T1000 (cell line): ENCODE data around the gene PCGF5.
"Not testable (repeated sequence)": the region's sequence is repeated elsewhere in the genome, so short reads cannot be mapped to it uniquely, and the experiment has no call there.

ENCODE experiments used
- DNase-seq: peaks from one replicate; lab custom pipeline; 2025; ENCODE audit warnings: mixed read lengths; lab: John Stamatoyannopoulos, UW

PCGF5 gene

DNA sequence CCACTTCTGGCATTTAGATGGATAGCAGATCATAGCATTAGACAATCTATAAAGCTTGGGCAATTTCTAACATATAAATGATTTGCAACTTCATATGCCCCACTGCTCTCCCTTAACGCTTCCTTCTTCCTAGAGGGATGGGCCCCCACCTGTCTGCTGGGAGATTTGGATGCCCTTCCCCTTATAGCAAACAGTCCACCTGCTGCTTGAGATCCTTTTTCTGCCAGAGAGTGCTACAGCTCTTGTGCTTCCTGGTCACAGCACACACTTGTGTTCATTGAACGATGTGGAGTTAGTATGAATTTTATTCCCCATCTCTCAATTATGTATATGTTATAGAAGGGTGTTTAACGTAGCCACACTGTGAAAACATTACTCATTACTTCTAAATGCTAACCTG is 10.4 kb upstream of the PCGF5 start:
- no peak for DNase-seq

DNA sequence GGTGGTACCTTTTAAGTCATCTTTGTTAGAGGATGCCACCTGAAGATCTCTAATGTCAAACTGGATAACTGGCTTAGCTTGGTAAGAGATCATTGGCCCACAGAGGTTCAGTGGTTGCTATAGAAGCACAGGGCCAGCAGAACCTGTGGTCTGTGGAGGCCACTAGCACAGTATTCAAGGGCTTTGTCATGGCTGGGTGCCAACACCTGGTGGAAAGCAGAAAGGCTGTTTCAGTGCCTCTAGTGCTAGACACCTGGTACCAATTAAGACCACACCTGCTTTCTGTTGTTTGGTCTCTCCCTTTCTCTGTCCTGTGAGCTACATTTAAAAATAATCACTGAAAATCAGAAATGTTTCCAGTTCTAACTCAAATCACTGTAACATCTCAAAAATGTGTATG is 10.0 kb upstream of the PCGF5 start:
- no peak for DNase-seq

DNA sequence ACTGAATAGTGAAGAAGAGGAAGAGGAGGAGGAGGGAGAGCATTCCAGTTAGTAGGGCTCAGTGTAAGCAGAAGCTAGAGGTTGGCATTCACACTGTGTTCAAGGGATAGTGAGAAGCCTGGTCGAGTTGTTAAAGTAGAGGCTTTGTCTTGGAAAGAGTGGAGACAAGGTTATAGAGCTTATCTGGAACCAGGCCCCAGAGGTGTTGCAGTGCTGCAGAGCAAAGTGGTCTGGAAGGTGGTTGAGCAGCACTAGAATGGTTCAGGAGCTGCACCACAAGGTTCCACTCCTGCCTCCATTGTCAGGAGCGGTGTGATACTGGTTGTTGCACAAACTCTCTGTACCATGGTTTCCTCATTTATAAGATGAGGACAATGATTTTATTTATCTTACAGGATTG is 8.8 kb upstream of the PCGF5 start:
- DNase-seq: no peak

DNA sequence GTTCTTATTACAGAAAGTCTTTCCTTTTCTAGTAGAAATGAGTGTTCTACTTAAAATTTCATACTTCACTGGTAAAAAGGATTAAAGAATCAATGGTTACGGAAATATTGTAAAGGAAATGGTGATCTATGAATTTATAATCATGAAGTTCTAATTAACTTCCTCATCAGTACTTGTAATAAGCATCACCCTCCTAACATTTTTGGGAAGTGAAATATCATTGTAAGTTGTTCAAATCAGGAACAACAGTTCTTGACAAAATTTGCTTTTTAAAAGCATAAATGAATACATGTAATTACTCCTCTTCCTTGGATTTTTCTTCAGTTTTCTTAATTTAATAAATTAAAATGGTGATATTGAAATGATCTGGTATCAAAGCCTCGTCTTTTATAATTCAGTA is 5.6 kb upstream of the PCGF5 start:
- no peak for DNase-seq

DNA sequence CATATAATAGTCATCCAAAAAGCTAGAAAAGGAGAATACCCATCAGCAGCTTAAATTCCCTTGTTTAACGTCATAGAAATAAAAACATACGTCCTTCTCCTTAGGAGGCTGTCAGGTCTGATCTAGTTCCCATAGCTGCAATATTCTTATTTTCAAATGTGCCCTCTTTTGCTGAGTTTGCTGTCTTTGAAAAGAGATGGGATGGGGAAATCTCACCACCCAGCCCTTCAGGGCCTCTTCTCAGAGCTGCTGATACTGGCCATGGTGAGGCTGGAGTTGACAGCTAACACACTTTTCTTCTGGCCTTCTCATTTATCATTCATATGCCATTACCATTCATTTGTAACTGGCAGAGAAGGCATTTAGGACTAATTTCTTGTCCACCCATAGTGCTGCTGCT is 5.1 kb upstream of the PCGF5 start:
- no peak for DNase-seq

DNA sequence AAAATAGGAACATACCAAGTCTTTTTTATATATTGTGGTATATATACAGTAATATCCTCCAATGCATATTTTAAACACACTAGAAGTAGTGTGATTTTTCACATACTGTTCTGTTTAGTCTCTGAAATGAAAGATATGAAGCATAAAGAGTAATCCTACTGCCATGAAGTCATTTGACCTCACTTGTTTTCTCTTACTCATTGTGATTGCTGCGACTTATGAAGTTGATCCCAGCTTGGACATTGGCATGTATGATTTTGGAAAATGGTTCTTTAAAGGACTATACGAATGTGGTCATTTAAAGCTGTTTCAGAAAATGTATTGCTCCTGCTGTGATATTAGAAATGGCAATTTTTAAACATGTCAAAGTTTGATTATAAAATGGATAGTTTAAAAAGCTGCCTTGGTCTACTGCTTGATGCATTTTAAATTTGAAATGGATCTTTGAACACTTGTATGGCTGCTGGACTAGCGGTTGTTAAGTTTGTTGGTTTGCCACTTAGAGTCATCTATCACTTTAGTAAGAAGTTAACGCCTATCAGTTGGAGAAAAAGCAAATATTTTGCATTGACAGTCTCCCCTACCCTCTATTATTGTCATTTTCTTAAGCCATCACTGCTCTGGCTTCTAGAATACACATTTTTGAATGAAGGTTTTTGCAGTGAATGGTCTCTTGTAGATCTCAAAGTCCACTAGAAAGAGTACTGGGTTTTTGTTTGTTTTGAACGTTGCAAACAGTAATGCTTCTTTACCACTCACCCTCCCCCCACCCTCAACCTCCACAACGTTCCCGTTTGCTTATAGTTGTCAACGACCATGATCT is 881 bp upstream of the PCGF5 start:
- no peak for DNase-seq

DNA sequence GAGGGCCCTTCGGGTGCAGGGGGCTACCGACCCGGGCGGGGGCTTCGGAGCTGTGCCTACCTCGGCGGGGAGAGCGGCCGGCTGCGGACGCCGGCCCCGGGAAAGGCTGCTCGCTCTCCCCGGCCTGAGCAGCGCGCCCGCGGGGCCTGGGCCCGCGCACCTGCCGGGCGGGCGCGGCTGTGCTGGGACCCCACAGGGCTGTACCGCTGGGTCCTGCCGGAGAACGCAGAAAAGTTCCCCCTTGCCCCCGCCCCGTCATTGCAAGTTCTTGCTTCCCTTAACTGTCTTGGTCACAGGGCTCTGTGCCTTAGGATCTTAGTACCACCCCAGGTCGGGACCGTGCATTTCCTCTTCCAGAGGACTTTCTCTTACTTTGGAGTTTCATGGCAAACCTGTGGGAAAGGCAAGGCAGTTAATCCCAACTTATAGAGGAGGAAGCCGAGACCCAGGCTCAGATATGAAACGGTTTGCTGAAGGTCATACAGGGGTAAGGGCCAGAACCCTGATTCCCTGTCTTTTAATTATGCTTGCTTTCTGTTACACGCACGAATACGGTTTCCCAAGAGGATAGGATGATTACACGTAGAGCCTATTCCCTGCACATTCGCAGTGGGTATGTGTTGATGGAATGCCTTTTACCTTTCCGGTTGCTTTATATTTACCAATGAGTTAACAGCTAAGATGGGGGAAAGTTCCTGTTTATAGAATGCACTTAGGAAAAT is 652 bp downstream of the PCGF5 start:
- DNase-seq: no peak

DNA sequence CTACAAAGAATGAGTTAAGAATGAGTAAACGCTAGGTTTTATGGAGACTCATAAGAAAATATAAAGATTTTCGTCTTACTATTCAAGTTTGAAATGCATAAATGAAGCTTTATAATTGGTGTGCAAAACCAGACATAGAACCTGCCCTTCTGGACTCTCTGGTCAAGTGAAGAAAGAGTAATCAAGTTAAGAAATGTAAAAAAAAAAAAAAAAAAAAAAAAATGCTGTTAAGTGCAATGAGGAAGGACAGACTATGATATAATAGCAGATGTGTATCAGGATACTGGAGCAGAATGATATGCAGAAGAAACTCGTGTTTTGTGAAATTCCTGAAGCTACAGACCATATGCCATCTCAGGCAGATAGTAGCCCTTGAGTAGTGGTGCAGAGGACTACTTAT is 5.6 kb downstream of the PCGF5 start:
- no peak for DNase-seq

DNA sequence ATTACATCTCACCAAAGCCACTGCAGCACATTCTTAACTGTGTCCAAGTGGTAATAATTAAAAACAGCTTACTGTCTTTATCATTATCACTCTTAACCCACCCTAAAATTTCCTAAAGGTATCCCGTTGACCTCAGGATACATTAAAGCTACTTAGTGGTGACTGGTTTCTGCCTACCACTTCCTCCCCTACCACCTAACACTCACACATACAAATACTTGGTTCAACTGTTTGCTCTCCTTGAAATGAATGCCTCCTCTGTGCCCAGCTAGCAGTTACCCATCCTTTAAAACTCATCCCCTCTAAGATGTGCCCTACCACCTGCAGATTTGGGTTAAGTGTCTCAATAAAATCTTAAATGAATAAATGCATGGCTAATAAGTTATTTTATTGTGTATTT is 7.1 kb downstream of the PCGF5 start:
- DNase-seq: no peak

DNA sequence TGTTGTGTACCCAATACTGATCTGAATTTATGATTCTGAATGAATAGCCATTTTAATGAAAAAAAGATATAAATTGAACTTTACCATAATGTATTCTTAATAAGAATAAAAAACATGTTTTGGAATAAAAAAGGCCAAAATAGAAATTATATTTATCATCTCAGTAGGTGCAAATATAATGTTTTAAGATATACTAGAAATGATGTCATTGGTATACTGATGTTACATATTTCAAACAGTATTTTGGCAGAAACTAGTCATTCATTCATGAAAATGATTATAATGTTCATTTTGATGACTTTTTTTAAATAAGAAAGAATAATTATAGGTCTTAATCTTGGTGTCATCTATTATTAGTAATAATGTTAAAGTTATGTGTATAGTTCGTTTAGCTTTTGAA is 9.2 kb downstream of the PCGF5 start:
- DNase-seq: no peak

DNA sequence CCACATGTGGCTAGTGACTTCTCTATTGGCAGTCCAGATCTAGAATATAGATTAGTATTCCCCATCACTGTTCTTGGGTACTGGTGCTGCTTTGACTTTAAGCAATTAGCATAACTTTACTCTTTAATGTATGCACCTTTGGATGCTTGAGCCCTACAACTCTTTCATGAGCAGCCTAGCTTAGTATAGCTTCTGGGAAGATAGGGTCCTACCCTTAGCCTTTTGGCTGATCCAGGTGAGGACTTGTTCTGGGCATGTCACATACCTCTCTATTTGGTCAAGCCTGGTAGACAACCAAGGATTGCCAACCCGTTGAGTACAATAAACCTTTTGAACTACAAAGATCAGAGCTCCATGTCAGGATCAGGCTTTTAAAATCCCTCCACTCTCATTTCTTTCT is 17.7 kb downstream of the PCGF5 start:
- DNase-seq: no peak

DNA sequence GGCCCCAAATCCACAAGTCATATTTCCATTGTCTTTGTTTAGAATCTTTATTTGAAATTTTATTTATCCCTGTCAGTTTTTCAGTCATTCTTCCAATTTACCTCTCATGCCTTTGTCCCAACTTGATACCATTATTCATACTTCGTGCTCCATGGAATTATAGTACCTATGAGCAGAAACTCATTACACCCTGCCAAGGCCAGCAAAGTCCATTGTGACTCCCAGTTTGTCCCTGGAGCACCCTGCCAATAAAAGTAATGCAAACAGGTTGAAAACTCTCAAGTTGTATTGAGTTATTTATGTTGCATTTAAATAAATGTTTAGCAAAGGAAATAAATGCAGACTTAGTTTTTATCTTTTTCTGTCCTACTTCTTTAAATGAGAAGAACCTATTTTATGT is 19.3 kb downstream of the PCGF5 start:
- DNase-seq: no peak

DNA sequence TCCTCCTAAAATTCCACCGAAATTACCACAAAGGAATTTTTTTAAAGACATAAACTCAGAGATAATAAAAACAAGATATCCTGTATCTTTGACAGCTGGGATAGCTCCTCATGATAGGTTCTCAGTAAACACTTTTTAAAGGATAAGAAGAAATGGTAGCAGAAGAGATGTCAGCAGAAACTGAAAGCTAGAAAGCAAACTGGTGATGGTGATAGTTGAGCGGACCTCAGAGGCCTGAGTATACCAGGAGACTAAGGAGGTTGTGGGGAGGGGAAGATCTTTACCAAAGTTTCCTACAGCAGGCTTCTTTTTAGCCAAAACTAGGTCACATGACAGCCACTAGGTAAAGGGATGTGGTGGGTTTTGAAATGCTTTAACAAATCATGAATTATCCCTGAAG is 22.5 kb downstream of the PCGF5 start:
- DNase-seq: no peak

DNA sequence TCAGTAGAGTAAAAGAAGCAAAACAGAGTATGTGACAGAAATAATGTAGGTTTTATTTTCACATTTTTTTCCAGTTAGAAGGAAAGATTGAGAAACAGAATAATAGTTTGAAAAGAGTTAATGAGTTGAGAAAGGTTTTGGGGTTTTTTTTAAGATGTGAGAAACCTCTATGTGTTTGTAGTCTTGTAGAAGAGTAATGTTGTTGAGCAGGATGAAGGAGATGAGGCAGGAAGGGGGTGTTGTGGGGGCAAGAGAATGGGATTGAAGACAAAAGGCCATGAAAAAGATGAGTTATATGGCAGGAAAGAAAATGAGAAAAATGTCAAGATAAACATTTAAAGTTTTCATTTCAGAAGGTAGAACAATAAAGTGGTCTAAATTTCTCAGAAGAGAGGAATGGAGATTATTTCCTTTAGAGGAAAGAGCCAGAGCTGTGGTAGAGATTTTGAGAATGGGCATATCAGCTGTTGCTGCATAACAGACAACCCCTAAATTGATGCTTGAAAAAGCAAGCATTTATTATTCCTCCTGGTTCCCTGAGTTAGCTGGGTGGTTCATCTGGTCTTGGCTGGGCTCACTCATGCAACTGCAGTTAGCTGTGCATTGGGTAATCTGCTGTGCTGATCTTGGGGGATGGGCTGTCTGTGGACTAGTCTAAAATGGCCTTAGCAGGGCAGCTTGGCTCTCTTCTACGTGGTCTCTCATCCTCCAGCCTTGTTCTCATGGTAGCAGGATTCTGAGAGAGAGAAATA is 27.1 kb downstream of the PCGF5 start:
- DNase-seq: no peak

DNA sequence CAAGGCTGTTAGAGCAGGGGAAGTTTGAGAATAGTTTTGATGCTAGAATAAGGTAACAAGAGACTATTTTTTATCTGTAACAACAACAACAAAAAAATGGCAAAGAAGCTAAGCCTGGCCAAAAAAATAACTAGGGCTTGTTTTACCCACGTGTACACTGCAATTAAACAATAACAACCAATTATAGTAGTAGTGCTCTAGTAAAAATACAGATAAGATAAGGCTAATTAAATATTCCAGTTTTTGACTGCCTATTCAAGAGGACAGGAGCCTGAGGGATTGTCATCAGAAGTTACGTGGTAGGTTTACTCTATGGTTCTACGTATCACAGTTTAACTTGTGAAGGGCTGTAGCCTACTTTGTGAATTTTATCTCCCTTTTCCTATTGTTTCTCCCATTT is 29.2 kb downstream of the PCGF5 start:
- DNase-seq: no peak

DNA sequence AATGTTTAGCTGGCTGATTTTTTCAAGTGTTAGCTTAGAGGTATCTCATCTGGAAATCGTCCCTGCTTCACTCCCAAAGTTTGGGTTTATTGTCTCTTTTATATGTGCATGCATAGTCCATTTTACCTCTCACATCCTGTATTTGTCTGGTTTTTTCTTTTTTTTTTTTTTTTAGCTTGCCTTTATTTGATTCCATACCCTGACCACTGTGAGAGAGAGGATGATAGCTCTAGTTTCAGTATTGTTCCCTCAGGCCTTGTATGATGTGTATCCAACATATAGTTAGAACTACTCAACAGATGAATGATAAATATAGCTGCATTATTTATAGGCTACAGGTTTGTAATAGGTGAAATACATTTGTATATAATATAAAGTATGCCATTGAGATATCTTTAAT is 29.9 kb downstream of the PCGF5 start:
- no peak for DNase-seq

DNA sequence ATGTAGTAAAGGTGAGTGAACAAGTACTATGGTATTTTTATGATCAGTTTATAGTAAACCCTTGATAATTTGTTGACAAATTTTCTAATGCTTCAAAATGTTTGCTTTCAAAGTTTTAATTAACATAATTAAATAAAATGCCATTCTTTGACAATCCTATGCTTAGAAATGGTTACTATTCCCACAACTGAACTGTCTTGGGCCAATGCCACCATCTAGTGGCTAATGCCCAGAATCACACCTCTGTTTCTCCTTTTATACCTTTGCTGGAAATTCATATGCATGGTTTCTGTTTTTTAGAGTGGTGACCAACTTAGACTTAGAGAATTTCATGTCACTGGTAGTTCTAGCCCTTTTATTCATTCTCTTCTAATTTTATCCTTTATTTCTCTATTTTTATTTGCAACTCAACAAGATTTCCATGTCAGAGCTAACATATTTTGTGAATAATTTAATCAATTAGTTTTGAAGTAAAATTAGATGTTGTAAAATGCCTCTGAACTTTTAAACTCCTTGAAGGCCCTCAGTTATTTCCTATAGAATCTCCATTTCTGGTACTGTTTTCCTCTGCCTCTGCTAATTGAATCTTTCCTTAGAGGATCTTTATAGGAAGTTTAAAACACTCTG is 31.1 kb downstream of the PCGF5 start:
- no peak for DNase-seq

DNA sequence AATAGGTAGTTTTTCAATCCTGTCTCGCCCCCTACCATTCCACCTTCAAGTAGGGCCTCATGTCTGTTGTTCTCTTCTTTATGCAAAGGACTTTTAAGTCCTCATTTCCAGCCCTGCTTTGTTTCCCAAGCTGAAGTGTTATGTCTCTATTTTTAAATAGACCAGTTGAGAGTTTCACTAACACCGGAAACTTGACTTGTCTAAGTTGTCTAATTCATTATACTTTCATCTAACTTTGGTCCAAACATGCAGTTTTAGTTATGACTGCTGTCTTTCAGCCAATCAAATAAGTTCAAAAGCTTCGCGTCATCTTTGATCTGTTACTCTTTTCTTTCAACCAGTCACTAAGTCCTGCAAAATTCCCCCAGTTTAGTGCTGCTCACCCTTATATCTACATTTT is 32.8 kb downstream of the PCGF5 start:
- no peak for DNase-seq

DNA sequence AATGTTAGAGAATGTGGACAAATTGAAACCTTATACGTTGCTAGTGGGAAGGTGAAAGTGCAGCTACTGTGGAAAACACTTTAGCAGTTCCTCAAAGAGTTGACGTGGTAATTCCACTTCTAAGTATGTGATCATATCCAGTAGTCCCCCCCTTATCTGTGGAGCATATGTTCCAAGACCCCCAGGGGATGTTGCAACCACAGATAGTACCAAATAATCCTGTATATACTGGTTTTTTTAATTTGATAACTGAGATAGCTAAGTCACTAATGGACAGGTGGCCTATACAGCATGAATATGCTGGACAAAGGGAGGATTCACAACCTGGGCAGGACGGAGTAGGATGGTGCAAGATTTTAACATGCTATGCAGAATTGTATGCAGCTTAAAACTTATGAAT is 36.8 kb downstream of the PCGF5 start:
- DNase-seq: no peak

DNA sequence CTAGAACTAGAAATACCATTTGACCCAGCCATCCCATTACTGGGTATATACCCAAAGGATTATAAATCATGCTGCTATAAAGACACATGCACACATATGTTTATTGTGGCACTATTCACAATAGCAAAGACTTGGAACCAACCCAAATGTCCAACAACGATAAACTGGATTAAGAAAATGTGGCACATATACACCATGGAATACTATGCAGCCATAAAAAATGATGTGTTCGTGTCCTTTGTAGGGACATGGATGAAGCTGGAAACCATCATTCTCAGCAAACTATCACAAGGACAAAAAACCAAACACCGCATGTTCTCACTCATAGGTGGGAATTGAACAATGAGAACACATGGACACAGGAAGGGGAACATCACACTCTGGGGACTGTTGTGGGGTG is 40.0 kb downstream of the PCGF5 start:
- DNase-seq: not testable (repeated sequence)

DNA sequence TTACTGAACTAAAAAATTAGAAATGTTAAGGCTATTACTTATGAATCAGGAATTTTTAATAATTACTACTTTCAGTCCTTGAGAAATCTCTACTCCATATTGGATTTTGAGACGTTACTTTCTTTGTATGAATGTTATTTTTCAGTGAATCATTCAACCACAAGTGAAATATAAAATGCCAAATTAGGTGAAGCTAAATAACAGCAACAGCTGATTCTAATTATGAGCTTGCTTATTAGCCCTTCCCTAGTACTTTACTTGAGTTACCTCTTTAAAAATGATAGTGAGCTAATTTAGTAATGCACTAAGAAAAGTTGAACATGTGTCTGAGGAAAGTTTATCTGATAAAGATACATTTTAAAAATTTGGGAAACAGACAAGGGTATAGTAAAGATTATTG is 51.4 kb downstream of the PCGF5 start:
- DNase-seq: no peak

DNA sequence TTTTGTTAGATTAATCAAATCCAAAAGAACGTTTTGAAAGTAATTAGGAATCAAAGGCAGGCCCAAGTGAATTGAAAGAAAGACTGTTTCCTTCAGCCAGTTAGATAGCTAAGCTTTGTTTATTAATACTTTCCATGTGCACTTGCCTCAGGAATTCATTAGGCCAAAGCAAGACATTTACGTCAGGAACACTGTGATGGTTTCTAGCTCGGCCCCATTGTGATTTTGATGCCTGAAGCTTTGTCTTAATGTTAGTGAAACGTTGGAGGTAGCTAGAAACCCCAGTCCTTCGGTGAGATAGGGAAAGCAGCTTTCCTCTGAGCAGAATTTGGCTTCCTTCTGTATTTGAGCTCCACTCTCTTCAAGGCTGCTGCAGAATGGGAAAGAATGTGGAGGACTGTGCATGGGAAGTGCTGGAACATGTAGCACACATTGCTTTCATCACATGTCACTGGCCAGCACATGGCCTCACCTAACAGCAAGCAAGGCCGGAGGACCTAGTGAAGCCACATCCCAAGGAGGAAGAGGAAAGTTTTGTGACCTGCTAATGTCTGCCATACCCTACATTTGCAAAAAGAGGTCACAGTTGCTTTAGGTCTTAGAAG is 64.1 kb downstream of the PCGF5 start:
- DNase-seq: no peak
